ENCODE measurements around the gene PLPP7. TPM values are rescaled to one million over a fixed set of nuclear protein-coding genes. Genes with fewer than 3 reads are reported as not detected.
"Not testable (repeated sequence)": the region's sequence is repeated elsewhere in the genome, so short reads cannot be mapped to it uniquely, and the experiment has no call there.

Gene PLPP7
- total RNA-seq, 1 donor from 2014 or later, result 11.8 TPM

DNA sequence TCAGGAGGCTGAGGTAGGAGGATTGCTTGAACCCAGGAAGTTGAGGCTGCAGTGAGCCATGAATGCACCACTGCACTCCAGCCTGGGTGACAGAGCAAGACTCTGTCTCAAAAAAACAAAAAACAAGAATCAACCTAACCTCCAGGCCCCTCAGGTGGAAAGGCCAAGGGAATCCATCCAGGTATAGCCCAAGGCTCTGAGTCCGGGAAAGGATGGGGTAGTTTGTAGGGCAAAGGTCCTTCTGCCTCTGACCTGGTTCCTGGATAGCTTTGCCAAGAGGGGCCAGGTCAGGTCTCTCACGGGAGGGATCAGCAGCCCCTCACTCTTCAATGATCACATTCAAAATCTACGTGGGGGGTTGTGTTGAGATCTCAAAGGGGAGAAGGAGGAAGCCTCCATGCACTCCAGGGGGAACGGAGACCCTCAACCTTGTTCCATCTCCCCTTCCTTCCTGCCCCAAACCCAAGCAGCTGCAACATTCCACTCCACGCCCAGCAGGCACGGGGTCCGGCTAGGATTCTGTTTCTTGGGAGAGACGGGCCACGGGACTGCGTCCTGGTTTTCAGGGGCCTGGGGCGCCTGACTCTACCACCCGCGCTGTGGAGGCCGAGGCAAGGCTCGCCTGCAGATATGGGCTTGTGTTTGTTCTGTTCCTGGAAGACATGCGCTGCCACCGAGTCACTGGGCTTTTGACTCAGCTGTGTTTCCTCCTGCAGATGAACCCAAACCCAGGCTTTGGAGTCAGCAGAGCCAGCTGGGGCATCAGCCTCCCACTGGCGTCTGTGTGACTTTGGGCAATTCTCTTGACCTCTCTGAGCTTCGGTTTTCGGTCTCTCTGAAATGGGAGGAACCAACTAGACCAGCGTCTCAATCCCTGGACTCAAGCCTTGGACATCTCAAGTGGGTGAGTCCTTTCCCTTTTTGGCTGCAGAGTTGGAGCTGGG, 35.5 kb downstream of the PLPP7 start:
- DNase-seq (ENCODE audit: extremely low spot score in 2 of 2), result no peak
- intact Hi-C loops (cut with DNase I), result no loop called here
- Histone ChIP-seq H3K27me3 (no peaks in the 10 kb centered on the region), H3K4me1 (no peaks in the 10 kb centered on the region), H3K4me3 (no peak overlapping the region), H3K9me3 (no peaks in the 10 kb centered on the region), H3K36me3 (no peaks in the 10 kb centered on the region), H3K27ac (no peak overlapping the region)
- TF ChIP-seq POLR2AphosphoS5 (IDR thresholded peaks at IDR 0.05; ENCODE audit: insufficient read depth in 1 of 2, low read depth in 1 of 2), result no peak
- TF ChIP-seq POLR2A (IDR thresholded peaks at IDR 0.05), result no peak
- TF ChIP-seq, protein P1, sequence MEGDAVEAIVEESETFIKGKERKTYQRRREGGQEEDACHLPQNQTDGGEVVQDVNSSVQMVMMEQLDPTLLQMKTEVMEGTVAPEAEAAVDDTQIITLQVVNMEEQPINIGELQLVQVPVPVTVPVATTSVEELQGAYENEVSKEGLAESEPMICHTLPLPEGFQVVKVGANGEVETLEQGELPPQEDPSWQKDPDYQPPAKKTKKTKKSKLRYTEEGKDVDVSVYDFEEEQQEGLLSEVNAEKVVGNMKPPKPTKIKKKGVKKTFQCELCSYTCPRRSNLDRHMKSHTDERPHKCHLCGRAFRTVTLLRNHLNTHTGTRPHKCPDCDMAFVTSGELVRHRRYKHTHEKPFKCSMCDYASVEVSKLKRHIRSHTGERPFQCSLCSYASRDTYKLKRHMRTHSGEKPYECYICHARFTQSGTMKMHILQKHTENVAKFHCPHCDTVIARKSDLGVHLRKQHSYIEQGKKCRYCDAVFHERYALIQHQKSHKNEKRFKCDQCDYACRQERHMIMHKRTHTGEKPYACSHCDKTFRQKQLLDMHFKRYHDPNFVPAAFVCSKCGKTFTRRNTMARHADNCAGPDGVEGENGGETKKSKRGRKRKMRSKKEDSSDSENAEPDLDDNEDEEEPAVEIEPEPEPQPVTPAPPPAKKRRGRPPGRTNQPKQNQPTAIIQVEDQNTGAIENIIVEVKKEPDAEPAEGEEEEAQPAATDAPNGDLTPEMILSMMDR (IDR thresholded peaks at IDR 0.05), result no peak

DNA sequence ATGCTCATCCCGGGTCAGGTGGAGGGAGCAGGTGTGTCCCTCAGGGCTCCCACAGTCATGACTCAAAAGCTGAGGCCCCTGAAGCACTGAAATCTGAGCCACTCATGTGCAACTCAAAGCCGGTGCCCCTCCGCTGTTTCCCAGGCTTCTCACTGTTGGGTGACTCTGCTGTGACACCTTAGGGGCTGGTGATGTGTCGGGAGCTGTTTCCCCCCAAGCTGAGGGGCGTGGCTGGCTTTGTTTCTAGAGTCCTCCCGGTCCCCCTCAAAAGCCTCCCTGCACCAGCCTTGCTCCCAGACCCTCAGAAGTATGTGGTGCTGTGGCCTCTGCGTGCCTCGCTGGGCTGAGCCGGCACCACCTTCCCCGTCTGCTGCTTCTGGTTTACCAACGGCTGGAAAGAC, 39.7 kb downstream of the PLPP7 start:
- intact Hi-C loops (cut with DNase I), result no loop called here
- H3K4me1 ChIP-seq, result peaks cover 5% of the 10 kb centered on the region
- no peak for DNase-seq (ENCODE audit: extremely low spot score in 2 of 2)
- TF ChIP-seq POLR2A (IDR thresholded peaks at IDR 0.05), result no peak
- no peak for TF ChIP-seq POLR2AphosphoS5 (IDR thresholded peaks at IDR 0.05; ENCODE audit: insufficient read depth in 1 of 2, low read depth in 1 of 2)
- no peaks in the 10 kb centered on the region for H3K36me3 ChIP-seq
- no peak overlapping the region for H3K4me3 ChIP-seq
- no peaks in the 10 kb centered on the region for H3K9me3 ChIP-seq
- no peaks in the 10 kb centered on the region for H3K27me3 ChIP-seq
- no peak overlapping the region for H3K27ac ChIP-seq

DNA sequence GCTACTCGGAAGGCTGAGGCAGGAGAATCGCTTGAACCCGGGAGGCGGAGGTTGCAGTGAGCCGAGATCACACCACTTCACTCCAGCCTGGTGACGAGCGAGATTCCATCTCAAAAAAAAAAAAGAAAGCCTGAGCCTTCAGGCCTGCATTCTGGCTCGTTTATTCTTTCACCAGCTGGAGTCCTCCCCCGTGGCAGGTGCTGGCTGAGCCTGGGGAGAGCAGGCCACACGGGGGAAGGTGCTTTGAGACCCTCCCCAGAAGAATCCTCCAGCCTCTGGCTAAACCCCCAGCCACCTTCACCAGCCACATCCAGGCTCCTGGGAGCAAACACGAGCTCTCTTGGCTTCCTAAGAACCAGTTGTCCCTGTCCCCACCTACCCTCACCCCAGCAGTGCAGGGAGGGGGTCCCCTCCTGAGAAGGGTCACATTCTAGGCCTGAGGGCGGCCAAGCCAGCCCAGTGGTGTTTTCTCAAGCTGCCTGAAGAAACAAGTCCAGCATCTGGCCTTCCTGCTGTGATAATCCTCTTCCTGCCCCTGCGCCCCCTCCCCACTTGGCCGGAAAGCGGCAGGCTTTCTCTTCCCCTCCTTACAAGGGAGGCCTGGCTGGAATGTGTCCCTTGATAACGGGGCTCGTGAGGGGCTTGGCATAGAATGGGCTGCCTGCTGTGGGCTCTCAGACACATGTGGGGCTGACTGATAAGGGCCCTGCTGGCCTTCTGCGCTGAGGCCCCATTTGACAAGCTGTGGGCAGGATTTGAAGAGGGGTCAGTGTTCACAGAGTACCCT, 41.5 kb downstream of the PLPP7 start:
- H3K27me3 ChIP-seq, result no peaks in the 10 kb centered on the region
- no peak for TF ChIP-seq POLR2AphosphoS5 (IDR thresholded peaks at IDR 0.05; ENCODE audit: insufficient read depth in 1 of 2, low read depth in 1 of 2)
- TF ChIP-seq POLR2A (IDR thresholded peaks at IDR 0.05), result no peak
- TF ChIP-seq, protein P1 (IDR thresholded peaks at IDR 0.05), result no peak
- intact Hi-C loops (cut with DNase I), result loop anchor here (5.0 to 10.0 kb wide), 2 partner anchors 154 to 276 kb away; no protein-coding TSS in a partner anchor
- H3K4me1 ChIP-seq, result peaks cover 13% of the 10 kb centered on the region
- no peak for DNase-seq (ENCODE audit: extremely low spot score in 2 of 2)
- H3K36me3 ChIP-seq, result no peaks in the 10 kb centered on the region
- H3K27ac ChIP-seq, result no peak overlapping the region
- no peaks in the 10 kb centered on the region for H3K9me3 ChIP-seq
- no peak overlapping the region for H3K4me3 ChIP-seq

- H3K4me1 ChIP-seq, result peaks cover 13% of the 10 kb centered on the region
- not testable (repeated sequence) for DNase-seq (ENCODE audit: extremely low spot score in 2 of 2); H3K4me3 ChIP-seq; H3K9me3 ChIP-seq; H3K36me3 ChIP-seq; H3K27ac ChIP-seq; H3K27me3 ChIP-seq
- intact Hi-C loops (cut with DNase I), result loop anchor here (5.0 to 10.0 kb wide), 2 partner anchors 155 to 277 kb away; no protein-coding TSS in a partner anchor
These were observed 42.5 kb downstream of the PLPP7 start for GRCh38 chr9:131331996-131332395.

DNA sequence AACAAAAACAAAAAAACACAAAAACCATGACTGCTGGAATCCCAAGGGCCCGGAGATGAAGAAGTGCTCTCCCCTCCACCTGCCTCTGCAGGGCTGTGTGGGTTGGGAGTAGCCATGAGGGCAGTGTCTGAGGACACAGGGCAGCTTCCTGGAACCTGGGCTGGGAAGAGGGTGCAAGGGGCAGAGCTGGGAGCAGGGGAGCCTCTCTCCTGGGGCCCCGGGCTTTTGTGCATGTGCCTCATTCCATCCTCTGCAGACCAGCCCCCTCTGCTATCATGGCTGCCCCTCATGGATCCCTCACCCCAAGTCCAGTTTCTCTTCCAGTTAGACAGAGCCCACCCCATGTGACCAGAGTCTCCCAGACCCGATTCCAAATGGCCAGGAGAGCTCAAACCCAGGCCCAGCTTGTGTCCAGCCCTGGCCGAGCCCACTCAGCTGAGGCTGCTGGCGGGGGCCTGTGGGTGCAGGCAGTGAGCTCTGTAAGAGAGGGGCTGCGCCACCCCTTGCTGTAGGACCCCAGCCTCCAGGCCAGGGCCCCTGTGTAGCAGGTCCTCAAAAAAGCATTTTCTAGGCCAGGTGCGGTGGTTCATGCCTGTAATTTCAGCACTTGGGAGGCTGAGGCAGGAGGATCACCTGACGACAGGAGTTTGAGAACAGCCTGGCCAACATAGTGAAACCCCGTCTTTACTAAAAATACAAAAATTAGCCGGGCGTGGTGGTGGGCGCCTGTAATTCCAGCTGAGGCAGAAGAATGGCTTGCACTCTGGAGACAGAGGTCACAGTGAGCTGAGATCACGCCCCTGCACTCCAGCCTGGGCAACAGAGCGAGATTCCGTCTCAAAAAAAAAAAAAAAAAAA, 44.5 kb downstream of the PLPP7 start:
- Histone ChIP-seq H3K4me3 (no peak overlapping the region), H3K27me3 (no peaks in the 10 kb centered on the region), H3K27ac (no peak overlapping the region), H3K9me3 (no peaks in the 10 kb centered on the region), H3K4me1 (peaks cover 13% of the 10 kb centered on the region), H3K36me3 (no peaks in the 10 kb centered on the region)
- no peak for DNase-seq (ENCODE audit: extremely low spot score in 2 of 2)
- intact Hi-C loops (cut with DNase I), result loop anchor here (5.0 to 10.0 kb wide), 2 partner anchors 157 to 279 kb away; no protein-coding TSS in a partner anchor
- no peak for TF ChIP-seq POLR2AphosphoS5 (IDR thresholded peaks at IDR 0.05; ENCODE audit: insufficient read depth in 1 of 2, low read depth in 1 of 2)
- TF ChIP-seq, protein P1 (IDR thresholded peaks at IDR 0.05), result no peak
- no peak for TF ChIP-seq POLR2A (IDR thresholded peaks at IDR 0.05)
